Stimulated activated CD8-positive, alpha-beta memory T cell treated with anti-CD3 and anti-CD28 coated beads, Interleukin-7, amount 100 ng/mL, for 4 hours (primary cell): Measurements from ENCODE around the gene DAZAP2.
"Not testable (repeated sequence)": the region's sequence is repeated elsewhere in the genome, so short reads cannot be mapped to it uniquely, and the experiment has no call there.

Source experiments
- DNase-seq, 2 donors: peaks; one replicate each; pipeline ENCODE4 v3.0.0-alpha.2; 2020; ENCODE audit warnings: low read depth in 2 of 2

DAZAP2 gene

DNA sequence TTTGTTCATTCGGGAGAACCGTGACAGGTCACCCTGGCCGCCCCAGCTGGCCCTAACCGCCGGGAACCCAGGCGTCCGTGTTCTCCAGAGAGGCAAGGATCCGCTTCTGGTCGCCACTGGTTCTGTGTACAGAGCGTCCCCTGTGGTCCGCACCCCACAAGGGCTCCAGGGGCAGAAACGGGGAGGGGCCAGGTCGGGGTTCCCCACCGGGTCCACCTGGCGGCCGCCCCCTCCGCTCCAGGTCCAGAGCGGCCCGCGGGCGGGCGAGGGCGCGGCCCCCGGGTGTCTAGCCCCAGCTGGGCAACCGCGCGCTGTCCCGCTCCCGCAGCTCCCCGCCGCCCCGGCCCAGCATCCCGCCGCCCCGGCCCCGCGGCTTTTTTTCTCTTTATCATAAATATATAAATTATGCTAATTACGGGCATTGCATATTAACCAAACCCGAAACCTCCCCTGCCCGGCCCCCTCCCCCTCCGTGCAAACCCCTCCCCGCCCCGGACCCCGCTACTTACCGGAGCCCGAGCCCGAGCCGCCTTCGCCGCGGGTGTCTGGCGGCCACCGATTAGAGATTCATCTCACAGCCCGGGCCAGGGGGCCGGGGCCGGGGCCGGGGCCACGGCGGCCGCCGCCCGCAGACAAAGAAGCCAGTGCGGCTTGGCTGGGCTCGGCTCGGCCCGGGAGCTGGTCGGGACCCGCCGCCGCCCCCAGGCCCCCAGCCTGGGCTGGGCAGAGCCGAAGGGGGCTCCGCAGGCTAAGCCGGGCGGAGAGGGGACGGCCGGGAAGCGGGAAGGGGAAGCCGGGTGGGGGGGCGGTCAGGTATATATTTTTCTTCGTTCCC, 21.3 kb upstream of the DAZAP2 start:
- peak in 1 of 2 donors; percentile 31 for DNase-seq

DNA sequence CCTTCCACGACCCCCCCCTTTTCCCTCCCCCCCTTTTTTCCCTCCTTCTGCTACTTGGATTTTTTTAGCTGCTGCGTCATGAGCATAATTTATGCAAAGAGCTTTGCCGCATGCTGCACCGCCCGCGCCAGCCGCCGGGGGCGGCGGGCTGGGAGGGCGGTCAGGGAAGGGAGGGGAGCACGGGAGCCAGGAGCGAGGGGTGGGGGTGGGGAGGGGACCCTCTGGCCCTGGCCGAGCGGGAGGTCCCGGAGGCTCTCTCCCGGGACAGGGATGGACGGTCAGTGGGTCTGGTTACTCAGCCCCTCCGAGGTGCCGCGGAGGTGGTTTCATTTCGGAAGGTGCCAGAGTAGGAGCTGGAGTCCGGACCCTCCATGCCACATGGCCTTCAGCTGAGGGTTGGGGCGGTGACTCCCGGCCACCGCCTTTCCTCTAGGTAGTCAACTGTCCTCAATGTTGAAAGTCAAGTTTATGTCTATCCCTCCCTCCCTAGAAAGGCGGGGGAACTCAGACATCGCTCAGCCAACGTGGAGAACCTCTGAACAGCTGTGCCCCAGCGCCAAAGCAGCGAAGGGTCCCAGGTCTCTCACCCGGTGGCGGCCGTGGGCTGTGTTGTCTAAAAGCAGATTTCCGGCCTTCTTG, 20.5 kb upstream of the DAZAP2 start, which contains the start of gene POU6F1:
Gene POU6F1 (minus strand): TSS at position 95 of the 639 bp plus-strand sequence. CDS start 11,226 bp downstream, outside the sequence.
- DNase-seq = peak; percentile 41 to 65

DNA sequence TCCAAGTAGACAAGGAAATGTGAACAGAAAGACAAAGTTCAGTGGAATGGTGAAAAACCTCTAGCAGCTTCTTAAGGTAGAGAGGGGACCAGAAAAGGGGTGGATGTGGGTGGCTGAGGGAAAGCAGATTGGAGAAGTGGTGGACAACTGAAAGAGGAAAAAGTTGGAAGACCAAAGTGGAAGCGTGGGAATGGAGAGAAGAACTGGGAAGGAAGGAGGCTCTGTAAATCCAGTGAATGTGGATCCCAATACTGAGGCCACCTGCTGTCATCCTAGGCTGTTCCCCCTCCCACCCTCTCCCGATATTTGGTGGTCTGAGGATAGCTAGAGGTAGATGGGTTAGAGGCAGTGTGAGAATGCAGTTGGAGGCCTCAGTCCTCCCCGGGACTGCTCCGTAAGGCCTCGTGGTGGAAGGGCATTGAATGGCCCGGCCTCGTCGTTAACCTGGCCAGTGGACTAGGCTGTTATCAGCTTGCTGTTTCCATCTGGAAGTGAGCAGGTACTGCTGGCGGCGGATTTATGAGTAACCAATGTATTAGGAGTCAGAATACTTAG, 19.9 kb upstream of the DAZAP2 start:
- DNase-seq = no peak

DNA sequence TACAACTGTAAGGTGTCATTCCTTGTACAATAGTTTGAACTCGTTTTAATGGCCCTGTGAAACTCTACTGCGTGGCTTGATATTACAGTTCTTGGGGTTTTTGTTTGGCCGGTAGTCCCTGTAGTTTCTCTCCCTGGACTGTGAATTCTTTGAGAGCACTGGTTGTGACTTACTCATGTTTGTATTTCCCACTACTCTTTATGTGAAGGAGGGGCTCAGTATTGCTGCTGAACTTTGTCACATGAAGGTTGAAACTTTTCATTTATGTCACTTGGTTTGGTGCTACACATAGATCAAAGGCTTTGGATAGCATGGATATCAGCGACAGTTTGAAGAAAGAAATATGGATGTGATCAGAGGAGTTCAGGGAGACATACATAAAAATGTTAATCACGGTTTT, 19.3 kb upstream of the DAZAP2 start:
- DNase-seq = no peak

DNA sequence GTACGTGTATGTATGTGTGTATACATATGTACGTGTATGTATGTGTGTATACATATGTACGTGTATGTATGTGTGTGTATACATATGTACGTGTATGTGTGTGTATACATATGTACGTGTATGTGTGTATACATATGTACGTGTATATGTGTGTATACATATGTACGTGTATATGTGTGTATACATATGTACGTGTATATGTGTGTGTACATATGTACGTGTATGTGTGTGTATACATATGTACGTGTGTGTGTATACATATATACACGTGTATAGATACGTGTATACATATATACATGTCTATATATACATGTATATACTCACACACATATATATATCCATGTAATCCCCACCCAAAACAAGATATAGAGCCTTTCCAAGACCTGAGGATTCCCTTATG, 18.8 kb upstream of the DAZAP2 start:
- DNase-seq = not testable (repeated sequence)

DNA sequence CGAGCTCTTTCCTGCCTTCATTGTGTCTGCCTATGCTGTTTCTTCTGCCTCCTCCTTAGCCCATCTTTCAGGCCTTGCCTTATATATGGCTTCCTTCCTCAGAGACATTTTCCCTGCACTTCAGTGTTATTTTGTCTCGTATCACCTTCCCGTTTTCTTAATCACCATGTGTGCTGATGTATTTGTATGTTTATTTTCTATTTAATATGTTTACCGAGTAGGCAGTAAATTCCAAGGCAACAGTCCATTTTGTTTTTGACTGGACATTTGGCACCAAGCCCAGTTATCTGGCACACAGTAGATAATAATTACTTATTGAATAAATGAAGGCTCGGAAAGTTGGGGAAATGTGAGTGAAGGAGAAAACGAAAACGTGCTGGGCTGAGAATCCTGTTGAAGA, 16.2 kb upstream of the DAZAP2 start:
- DNase-seq = no peak

DNA sequence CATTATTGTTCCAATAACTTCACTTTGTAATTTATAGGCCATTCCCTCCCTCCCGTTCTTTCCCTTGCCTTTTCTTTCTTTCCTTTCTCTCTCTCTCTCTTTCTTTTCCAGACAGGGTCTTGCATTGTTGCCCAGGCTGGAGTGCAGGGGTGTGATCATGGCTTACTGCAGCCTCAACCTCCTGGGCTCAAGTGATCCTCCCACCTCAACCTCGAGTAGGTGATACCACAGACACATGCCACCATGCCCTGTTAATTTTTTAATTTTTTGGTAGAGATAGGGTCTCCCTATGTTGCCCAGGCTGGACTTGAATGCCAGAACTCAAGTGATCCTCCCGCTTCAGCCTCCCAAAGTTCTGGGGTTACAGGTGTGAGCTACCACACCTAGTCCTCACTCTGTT, 14.0 kb upstream of the DAZAP2 start:
- no peak for DNase-seq

DNA sequence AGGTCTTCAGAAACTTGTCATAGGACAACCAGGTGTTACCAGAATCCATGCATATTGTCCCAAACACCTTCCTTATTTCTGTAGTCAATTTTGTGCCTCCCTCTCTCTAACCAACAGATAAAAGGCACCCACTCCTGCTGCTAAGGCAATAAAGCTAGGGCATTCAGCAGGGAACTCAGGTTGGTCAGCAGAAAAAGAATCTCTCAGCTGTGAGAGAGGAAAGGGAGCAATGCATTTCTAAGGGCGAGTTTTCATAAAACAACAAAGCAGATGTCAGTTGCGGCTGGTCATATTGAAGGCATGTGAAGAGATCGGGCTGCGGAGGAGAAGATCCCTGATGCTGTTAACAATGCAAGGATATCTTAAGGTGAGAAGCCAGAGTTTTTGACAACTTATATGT, 13.4 kb upstream of the DAZAP2 start:
- no peak for DNase-seq

DNA sequence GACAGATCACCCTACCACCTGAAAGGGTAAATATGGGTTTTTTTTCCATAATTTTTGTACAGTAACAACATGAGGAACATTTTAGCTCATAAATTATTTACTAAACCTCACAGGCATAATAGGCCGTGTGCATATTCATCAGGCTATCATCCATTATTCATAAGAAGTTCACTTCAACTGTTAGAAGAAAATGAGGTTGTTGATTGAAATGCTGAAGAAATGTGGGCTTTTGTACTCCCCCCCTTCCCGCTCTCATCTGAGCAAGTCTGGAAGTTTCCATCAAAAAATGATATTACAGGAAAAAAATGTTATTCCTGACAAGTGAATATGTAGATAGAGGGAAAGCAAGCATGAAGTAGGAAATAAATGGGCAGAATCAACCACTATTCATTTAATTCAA, 12.9 kb upstream of the DAZAP2 start:
- DNase-seq = no peak

DNA sequence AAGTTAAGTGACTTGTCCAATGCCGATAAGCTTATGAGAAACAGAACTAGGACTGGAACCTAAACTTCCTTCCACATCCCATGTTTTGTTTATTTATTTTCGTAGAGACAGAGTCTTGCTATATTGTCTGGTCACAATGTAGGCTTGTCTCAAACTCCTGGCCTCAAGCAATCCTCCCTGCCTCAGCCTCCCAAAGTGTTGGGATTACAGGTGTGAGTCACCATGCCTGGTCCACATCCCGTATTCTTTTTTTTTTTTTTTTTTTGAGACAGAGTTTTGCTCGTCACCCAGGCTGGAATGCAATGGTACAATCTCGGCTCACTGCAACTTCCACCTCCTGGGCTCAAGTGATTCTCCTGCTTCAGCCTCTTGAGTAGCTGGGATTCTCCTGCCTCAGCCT, 11.5 kb upstream of the DAZAP2 start:
- not testable (repeated sequence) for DNase-seq

DNA sequence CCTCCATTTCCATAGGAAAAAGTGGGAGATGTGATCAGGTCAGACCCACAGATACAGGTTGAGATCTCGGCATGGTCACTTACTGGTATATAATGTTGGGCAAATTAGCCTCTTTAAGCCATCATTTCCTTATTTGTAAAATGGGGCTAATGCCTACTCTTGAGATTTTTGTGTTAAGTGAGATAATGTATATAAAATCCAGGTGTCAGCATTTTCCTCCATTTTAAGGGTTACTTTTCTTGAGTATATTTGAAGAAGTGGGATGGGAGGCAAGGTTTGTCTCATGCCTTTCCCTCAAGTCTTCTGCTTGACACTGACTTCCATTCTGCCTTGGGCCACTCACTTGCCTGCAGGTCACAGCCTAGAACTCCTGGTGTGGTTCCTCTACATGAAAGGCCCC, 10.7 kb upstream of the DAZAP2 start:
- DNase-seq = no peak

DNA sequence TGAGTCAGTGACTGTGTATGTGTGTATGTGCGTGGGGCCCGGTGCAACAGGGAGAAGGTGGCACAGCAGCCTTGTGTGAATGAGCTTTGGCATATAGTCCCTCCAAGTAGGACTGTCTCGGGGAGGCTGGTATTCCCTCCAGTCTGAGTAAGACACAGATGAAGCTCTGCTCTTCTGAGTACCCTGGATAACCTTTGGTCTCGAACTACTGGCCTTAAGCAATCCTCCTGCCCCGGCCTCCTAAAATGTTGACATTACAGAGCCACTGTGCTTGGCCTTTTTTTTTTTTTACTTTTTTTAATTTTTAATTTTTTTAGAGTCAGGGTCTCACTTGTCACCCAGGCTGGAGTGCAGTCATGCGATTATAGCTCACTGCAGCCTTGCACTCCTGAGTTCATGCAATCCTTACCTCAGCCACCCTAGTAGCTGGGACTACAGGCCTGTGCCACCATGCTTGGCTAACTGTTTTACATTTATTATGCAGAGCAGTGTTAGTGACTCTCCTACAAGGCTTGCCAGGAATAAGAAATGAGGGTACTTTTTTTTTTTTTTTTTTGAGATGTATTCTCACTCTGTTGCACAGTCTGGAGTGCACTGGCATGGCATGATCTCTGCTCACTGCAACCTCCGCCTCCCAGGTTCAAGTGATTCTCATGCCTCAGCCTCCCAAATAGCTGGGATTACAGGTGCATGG, 9.4 kb upstream of the DAZAP2 start:
- DNase-seq = no peak

DNA sequence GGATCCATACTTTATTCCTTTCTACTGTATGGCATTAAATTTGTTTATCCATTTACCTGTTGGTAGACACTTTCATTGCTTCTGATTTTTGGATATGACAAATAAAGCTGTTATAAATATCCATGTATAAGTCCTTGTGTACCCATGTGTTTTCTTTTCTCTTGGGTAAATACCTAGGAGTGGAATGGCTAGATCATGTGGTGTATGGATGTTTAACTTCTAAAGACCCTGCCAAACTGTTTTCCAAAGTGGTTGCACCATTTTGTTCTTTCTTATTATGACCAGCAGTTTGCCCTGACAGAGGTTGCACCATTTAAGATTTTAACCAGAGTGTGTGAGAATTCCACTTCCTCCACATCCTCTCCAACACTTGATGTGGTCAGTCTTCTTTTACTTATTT, 6.0 kb upstream of the DAZAP2 start:
- DNase-seq = no peak

DNA sequence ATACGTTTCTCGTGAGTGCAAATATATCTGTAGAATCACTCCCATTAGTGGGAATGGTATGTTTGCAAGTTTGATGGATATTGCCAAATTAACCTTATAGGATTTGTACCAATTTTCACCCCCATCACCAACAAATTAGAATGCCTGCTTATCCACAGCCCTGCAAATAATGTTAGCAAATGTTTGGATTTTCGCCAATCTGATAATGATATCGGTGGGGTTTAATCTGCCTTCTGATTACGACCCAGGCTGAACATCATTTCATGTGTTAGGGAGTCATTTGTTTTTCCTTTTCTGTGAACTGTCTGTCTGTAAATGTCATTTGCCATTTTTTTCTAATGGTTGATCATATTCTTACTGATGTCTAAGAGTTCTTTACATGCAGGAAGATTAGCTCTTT, 4.1 kb upstream of the DAZAP2 start:
- no peak for DNase-seq

DNA sequence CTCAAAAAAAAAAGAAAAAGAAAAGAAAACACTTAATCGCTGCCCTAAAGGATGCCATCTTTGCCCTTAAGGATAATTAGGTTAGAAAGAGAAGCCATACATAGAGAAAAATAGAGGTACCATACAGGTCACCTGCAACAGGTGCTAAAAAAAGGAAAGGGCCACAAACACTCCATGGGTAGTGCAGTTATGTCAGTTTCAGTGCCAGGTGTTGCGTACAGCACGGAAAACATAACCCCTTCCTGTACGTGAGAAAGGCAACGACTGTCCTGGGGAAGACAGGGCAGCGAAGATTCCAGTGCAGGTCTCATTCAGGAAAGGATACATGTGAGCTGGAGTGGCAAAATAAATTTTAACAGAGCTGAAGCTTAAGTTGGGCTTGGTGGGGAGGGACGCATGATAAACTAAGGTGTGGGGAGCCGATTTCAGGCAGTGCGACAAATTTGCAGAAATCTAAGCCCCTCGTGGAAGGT, 553 bp upstream of the DAZAP2 start:
- no peak for DNase-seq

DNA sequence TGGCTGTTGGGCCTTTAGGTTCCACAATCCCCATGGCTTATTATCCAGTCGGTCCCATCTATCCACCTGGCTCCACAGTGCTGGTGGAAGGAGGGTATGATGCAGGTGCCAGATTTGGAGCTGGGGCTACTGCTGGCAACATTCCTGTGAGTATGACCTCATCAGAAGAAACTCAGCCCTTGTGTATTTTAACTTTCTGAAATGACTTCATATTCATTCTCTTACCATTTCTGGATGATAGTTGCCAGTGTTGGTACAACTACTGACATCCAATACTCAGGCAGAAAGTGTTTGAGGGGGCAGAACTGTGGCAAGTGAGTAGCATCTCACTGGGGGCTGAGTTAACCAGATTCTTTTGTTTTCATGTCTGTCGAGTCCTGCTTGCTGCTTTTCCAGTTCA, 2.3 kb downstream of the DAZAP2 start:
- DNase-seq = no peak

DNA sequence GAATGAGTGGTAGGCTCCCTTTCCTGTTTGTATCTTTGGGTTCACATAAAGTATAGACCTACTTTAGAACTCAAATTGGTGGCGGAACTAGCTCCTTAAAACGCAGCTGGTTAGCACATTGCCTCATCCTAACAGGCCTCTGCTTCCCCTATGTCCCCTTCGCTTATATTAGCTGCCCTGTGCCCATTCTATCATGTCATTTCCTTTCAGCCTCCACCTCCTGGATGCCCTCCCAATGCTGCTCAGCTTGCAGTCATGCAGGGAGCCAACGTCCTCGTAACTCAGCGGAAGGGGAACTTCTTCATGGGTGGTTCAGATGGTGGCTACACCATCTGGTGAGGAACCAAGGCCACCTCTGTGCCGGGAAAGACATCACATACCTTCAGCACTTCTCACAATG, 3.5 kb downstream of the DAZAP2 start:
- DNase-seq = no peak

DNA sequence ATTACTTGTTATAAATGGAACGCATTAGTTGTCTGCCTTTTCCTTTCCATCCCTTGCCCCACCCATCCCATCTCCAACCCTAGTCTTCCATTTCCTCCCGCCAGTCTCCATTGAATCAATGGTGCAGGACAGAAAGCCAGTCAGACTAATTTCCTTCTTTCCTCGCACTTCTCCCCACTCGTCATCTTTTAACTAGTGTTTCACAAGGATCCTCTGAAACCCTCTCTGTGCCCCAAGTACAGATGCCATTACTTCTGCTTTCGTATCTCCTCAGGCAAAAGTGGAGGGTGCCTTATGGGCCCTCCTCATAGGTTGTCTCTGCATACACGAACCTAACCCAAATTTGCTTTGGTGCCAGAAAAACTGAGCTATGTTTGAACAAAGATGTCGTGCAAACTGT, 4.2 kb downstream of the DAZAP2 start:
- DNase-seq = no peak

DNA sequence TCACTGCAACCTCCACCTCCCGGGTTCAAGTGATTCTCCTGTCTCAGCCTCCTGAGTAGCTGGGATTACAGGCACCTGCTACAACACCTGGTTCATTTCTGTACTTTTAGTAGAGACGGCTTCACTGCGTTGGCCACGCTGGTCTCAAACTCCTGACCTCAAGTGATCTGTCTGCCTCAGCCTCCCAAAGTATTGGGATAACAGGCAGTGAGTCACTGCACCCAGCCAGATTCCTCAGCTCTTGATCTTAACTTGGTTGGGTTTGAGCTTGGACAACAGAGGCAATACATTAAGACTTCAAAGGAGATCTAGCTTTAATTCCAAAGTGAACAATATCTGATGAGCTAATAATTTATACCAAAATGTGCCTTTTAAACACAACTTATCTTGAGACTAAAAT, 5.6 kb downstream of the DAZAP2 start:
- DNase-seq = no peak

DNA sequence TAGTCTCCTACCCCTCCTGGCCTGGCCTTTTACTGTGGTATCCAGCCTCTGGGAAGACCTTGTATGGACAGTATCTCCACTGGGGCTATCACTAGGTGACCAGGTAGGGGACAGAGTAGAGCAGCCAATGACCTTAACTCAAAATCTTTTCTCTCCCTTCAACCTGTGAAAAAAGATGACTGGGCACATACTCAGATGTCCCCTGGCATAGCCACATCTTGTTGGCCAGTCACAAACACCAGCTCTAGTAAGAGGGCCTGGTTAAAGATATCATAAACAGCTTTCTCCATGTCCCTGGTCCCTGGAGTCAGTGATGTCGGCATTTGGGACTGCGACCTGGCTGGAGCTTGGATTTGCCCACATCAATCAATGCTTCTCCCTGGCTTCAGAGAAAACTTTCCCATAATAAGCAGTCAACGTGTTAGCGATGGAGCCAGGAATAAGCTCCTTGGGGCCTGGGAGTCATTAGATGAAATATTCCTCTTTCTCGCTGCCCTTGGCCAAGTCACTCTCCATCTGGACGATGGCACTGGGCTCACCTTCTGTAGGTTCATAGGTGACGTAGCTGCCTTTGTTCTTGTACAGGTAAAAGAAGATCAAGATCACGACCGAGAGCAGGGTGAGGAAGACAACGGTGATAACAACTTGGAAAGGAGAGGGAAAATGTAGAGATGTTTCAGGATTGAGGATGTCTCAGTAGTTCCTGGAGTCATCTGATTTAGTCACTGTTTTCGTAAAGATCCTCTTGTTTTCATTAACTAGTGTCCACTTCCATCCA, 7.0 kb downstream of the DAZAP2 start:
- no peak for DNase-seq

DNA sequence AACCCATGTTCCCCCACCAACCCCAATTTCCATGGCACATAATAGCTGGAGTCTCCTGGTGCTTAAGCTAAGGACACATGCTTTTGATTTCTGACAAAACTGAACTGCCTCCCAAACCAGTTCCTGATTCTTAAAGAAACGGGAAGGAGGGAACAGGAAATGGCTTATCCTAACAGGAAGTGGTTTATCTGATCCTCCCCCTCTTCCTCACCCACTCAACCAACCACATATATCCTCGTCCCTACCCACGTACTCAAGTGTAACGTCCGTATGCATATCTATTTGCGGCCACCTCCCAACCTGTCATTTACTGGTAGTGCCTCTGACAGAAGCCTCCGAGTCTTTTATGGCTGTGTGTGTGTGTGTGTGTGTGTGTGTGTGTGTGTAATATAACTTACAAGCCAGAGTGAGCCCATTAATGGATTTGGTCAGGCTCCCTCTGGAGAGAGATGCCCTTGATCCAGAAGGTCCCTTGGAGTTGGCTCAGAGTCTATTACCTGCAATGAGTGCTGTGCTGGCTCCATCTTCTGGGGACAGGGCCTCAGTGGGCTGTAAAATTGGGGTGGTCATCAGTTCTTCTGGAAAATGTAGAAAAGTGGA, 7.7 kb downstream of the DAZAP2 start:
- peak in 1 of 2 donors; percentile 2 for DNase-seq
